ENCODE measurements around the gene POU2F1.

Gene POU2F1

GRCh38 chr1:167291539-167292185 is 71.0 kb downstream of the POU2F1 start:
- no peak for DNase-seq
- H3K4me3 ChIP-seq (ENCODE audit: low read depth, low read length): no peak overlapping the region
- H3K27me3 ChIP-seq (ENCODE audit: insufficient read depth, low read depth, severe bottlenecking): no peaks in the 10 kb centered on the region
- H3K9me3 ChIP-seq (ENCODE audit: severe bottlenecking): no peaks in the 10 kb centered on the region
- no peaks in the 10 kb centered on the region for H3K36me3 ChIP-seq
- TF ChIP-seq CTCF (IDR thresholded peaks at IDR 0.05; ENCODE audit: low read depth, low read length): no peak
- no peak overlapping the region for H3K27ac ChIP-seq

GRCh38 chr1:167292216-167292615 is 71.5 kb downstream of the POU2F1 start:
- H3K4me3 ChIP-seq (ENCODE audit: low read depth, low read length): no peak overlapping the region

GRCh38 chr1:167293057-167293456 is 72.4 kb downstream of the POU2F1 start:
- Histone ChIP-seq H3K27me3 (ENCODE audit: insufficient read depth, low read depth, severe bottlenecking) (no peaks in the 10 kb centered on the region), H3K27ac (no peak overlapping the region), H3K9me3 (ENCODE audit: severe bottlenecking) (no peaks in the 10 kb centered on the region), H3K4me3 (ENCODE audit: low read depth, low read length) (no peak overlapping the region), H3K36me3 (no peaks in the 10 kb centered on the region)
- no peak for DNase-seq
- TF ChIP-seq CTCF (IDR thresholded peaks at IDR 0.05; ENCODE audit: low read depth, low read length): no peak

More at GRCh38 chr1:167292216-167292615, 71.5 kb downstream of the POU2F1 start:
- no peak for DNase-seq
- no peak for TF ChIP-seq CTCF (IDR thresholded peaks at IDR 0.05; ENCODE audit: low read depth, low read length)
- H3K27ac ChIP-seq: no peak overlapping the region
- no peaks in the 10 kb centered on the region for H3K27me3 ChIP-seq (ENCODE audit: insufficient read depth, low read depth, severe bottlenecking)
- H3K36me3 ChIP-seq: no peaks in the 10 kb centered on the region
- H3K9me3 ChIP-seq (ENCODE audit: severe bottlenecking): no peaks in the 10 kb centered on the region

- no peak for TF ChIP-seq CTCF (IDR thresholded peaks at IDR 0.05; ENCODE audit: low read depth, low read length)
- H3K4me3 ChIP-seq (ENCODE audit: low read depth, low read length): no peak overlapping the region
- H3K27me3 ChIP-seq (ENCODE audit: insufficient read depth, low read depth, severe bottlenecking): no peaks in the 10 kb centered on the region
- H3K9me3 ChIP-seq (ENCODE audit: severe bottlenecking): no peaks in the 10 kb centered on the region
- no peak overlapping the region for H3K27ac ChIP-seq
- H3K36me3 ChIP-seq: no peaks in the 10 kb centered on the region
- DNase-seq: no peak
Observed at GRCh38 chr1:167294528-167294927, 73.8 kb downstream of the POU2F1 start.

GRCh38 chr1:167297222-167298214 is 76.8 kb downstream of the POU2F1 start:
- H3K27ac ChIP-seq: no peak overlapping the region
- no peaks in the 10 kb centered on the region for H3K27me3 ChIP-seq (ENCODE audit: insufficient read depth, low read depth, severe bottlenecking)
- DNase-seq: no peak
- H3K4me3 ChIP-seq (ENCODE audit: low read depth, low read length): no peak overlapping the region
- no peaks in the 10 kb centered on the region for H3K9me3 ChIP-seq (ENCODE audit: severe bottlenecking)
- H3K36me3 ChIP-seq: no peaks in the 10 kb centered on the region
- TF ChIP-seq CTCF (IDR thresholded peaks at IDR 0.05; ENCODE audit: low read depth, low read length): no peak

All from WERI-Rb-1 (cell line).